ENCODE results near the gene TSPAN9.
A peak's percentile ranks its signal among the peaks of the same experiment; 100 is the strongest.
"Not testable (repeated sequence)": the region's sequence is repeated elsewhere in the genome, so short reads cannot be mapped to it uniquely, and the experiment has no call there.

The TSPAN9 gene

GRCh38 chr12:3044141-3044630, 33.0 kb upstream of the TSPAN9 start:
- no peak for DNase-seq

DNA sequence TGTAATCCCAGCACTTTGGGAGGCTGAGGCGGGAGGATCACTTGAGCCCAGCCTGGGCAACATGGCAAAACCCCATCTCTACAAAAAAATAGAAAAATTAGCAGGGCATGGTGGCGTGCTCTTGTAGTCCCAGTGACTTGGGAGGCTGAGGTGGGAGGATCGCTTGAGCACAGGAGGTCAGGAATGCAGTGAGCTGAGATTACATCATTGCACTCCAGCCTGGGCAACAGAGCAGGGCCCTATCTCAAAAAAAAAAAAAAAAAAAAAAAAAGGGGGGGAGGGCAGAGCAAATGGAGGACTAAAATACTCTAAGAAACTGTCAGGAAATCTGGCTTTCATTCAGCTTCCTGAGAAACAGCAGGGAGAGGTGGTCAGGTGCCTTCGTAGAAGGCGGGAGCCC, 31.7 kb upstream of the TSPAN9 start:
- no peak for DNase-seq

DNA sequence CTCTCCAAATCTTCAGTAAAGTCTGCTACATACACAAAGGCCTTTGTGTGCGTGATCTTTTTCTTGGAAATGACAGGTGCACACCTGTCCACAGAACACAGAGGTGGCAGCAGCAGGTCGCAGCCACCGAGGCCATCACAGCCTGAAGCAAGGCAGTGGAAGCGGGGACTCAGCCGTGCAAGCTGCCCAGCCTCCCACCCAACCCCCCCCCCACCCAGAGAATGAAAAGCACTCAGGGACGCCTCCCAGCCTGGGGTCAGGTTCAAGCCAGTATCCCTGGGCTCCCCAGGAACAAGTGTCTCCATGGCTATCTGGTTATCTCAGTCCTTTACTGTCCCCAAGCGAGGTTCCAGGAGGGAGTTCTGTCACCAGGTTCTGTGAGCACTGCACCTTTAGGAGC, 31.2 kb upstream of the TSPAN9 start:
- DNase-seq = no peak

- no peak for DNase-seq
These were observed 30.6 kb upstream of the TSPAN9 start for GRCh38 chr12:3046441-3047200.

- DNase-seq = no peak
These were observed 29.2 kb upstream of the TSPAN9 start for GRCh38 chr12:3047961-3048360.

GRCh38 chr12:3048540-3048939, 28.6 kb upstream of the TSPAN9 start:
- no peak for DNase-seq

GRCh38 chr12:3049176-3049575, 28.0 kb upstream of the TSPAN9 start:
- no peak for DNase-seq

DNA sequence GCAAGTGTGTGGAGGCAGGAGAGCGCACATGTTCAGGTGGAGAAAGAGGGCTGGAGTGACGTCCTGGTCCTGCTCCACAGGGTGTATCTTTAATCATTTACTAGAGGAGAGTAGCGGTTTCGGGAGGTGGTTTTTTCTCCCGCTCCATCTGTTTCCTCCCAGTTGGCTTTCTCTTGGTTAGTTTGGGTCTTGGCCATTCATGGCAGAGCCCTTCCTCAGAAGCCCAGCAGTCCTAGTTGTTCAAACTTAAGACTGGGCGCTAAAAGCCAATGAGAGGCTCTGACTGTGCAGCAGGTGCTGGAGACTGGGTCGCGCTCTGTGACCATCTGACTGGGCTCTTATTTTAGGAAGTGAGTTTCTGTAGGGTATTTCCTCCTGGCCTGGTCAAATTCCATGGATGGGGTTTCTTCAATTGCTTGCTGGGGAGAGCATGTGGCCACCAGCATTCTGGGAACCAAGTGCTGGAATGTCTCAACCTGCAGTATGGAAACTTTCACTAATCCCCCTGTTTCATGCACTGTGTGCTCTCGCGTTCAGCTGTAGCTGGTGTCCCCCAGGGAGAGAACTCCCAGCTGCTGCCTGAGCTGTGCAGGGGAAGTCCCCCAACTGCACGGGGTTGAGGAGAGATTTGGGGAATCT, 27.4 kb upstream of the TSPAN9 start:
- DNase-seq = no peak

DNA sequence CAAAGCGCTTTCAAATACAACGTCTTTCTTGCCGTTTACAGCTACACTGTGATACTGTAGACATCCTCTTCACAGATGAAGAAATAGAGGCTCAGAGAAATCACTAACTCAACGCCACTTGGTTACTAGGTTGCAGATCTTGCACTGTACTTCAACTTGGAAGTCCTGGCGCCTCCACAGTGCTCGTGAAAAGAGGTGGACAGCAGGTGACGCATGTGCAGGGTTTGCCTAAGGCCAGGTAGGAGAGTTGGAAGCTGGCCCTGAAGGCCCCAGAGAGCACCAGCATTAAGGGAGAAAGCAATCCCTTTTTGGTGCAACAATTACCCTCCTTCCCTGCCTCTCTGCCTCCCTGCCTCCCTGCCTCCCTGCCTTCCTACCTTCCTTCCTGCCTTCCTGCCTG, 22.8 kb upstream of the TSPAN9 start:
- no peak for DNase-seq

DNA sequence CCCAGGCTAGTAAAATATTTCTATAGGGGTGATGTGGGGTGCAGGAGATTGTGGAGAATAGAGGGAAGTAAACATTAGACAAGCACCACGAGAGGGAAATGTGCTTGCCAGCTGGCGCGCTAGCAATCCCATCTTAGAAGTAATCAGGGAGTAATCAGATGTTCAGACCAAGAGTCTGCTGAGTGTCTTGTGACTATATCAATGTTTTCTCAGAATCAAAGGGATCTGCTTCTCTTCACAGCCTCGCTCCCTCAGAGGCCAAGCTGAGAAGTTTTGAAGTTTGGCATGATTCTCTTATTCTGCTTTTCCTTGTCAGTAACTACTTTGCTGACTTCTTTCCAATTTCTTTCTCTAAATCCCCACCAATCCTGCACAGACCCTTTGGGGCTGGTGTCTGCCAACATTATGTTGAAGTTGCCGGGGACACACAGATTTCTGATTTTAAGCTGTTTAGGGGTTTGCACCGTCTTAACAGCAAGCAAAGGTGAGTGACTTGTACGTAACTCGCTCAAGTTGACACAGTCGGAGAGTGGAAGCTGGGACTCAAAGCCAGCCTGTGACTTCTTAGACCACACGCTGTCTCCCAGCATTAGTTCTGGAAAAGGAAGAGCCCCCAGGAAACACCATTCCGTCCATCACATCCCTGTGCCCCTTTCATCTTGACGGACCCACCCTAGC, 22.0 kb upstream of the TSPAN9 start:
- no peak for DNase-seq

DNA sequence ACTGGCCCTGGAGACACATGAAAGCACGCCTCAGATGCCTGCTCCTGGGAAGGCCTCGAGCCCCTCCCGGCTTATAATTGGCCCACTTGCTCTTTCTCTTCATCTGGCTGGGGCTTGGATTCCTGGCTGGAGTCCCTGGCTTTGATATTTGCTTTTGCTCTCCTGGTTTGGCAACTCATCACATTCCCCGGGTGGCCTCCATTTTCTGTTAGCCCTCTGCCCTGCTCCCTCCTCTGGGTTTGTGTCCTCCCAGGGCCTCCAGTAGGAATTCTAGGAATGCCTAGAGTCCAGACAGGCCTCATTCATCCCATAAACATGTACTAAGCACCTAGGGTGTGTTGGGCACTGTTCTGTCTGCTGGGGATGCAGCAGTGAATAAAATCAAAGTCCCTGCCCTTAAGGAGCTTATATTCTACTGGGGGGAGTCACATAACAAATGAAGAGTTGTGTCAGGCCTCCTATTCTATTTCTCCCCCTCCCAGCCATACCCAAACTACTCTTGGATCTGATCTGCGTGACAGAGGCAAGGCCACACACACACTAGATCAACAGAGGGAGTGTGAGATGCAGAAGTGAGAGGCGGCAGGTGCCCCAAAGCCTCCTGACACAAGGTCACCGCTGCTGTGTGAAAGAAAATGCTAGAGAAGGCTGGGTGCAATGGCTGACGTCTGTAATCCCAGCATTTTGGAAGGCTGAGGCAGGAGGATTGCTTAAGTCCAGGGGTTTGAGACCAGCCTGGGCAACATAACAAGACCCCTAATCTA, 21.3 kb upstream of the TSPAN9 start:
- DNase-seq = no peak

DNA sequence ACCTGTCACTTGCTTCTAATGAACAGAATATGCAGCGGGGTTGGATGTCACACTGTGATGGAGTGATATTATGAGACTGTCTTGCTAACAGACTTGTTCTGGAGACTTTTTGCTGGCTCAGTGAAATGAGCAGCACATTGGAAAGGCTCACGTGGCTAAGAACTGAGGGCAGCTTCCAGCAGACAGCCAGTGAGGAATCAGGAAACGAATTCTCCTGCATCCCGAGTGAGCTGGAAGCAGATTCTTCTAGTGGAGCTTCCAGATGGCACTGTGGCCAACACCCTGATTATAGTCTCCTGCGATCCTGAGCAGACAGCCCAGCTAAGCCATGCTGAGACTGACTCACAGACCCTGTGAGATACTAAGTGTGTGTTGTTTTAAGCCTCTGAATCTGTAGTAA, 16.1 kb upstream of the TSPAN9 start:
- no peak for DNase-seq

- DNase-seq = no peak
These were observed 15.5 kb upstream of the TSPAN9 start for GRCh38 chr12:3061501-3062215.

GRCh38 chr12:3065300-3065699, 11.9 kb upstream of the TSPAN9 start:
- no peak for DNase-seq

DNA sequence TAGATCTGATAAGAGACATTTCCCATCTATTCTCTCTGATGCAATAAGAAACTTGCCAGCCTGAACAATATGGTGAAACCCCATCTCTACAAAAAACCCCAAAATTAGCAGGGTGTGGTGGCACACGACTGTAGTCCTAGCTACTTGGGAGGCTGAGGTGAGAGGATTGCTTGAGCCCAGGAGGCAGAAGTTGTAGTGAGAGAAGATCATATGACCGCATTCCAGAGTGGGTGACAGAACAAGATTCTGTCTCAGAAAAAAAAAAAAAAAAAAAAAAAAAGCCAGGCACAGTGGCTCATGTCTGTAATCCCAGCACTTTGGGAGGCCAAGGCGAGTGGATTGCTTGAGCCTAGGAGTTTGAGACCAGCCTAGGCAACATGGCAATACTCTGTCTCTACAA, 11.3 kb upstream of the TSPAN9 start:
- DNase-seq = not testable (repeated sequence)

DNA sequence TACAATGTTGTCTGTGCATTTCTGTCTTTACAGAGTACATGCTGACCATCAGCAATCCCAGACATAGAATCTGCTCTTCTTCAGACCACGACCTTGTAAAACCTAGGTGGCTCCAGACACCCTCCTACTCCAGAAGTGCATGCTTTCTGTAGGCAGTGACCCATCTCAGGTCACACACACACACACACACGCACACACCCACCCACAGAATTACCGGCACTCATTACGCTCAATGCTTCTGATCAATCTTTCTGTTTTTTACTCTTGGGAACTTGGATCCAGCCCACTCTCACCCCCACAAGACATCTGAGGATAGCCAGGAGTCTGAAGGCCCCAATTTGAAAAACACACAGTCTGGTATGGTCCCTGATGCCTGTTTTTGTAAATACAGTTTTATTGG, 7.5 kb upstream of the TSPAN9 start:
- no peak for DNase-seq

- DNase-seq = no peak
These were observed 6.1 kb upstream of the TSPAN9 start for GRCh38 chr12:3071107-3071506.

- no peak for DNase-seq
These were observed 5.5 kb upstream of the TSPAN9 start for GRCh38 chr12:3071710-3072109.

GRCh38 chr12:3073438-3074250, 3.5 kb upstream of the TSPAN9 start:
- peak; percentile 72 for DNase-seq

DNA sequence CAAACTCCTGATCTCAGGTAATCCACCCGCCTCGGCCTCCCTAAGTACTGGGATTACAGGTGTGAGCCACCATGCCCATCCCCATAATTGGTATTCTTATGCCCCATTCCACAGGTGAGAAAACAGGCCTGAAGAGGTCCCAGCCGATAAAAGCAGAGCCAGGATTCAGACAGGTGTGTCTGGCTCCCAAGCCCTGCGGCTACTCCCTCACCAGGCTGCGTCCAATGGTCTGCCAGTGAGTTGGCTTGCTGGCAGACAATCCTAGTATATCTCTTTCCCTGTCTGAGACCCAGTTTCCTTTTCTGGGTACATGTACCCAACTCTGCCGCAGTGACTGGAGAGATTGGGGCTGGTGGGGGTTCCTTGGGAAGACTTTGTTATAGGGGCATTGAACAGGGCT, 1.9 kb upstream of the TSPAN9 start:
- no peak for DNase-seq

GRCh38 chr12:3077572-3078081, 448 bp downstream of the TSPAN9 start:
- DNase-seq = peak; percentile 24
